IMR-90 (cell line): ENCODE measurements around the gene TPSD1. TPM values are rescaled to one million over a fixed set of nuclear protein-coding genes. Genes with fewer than 3 reads are reported as not detected.

ENCODE experiments used
- ATAC-seq: fragments of 200-7000 bp; cut with Tn5 transposase; 2 replicates; pipeline ENCODE4 v1.9.1; 2020; ENCODE audit warnings: low read depth, mild to moderate bottlenecking, moderate library complexity
- BruUV-seq: library from RNA; stranded (reverse); fragments of 400-500 nt; replicated peaks from 2 replicates; lab custom pipeline; 2021; lab: Mats Ljungman, UMichigan
- CTCF ChIA-PET: fragments of 300-600 bp; formaldehyde crosslinking; extraction: SDS; loops from one replicate; lab custom pipeline; 2021; ENCODE audit warnings: antibody characterized with exemption; lab: Yijun Ruan, JAX
- POLR2A ChIA-PET: fragments of 300-600 bp; sonication (Branson Sonifier 250); formaldehyde crosslinking; loops from one replicate; lab custom pipeline; 2022; ENCODE audit warnings: antibody characterized with exemption; ENCODE audit not compliant: unreplicated experiment; lab: Charles Lee
- DNase-seq: peaks from one replicate; pipeline ENCODE4 v3.0.0; 2013
- H2AFZ ChIP-seq: replicated peaks from 2 replicates; pipeline ENCODE3; 2013; ENCODE audit warnings: low read length, mild to moderate bottlenecking; ENCODE audit not compliant: poor library complexity
- H2AK5ac ChIP-seq: 2 replicates; pipeline ENCODE4 v1.6.1; 2013; ENCODE audit warnings: low read depth, low read length, inconsistent platforms
- H2AK9ac ChIP-seq: replicated peaks from 2 replicates; pipeline ENCODE3; 2013; ENCODE audit warnings: mild to moderate bottlenecking, low read depth, low read length, moderate library complexity; ENCODE audit not compliant: poor library complexity
- H2BK120ac ChIP-seq: 2 replicates; pipeline ENCODE4 v1.6.1; 2013; ENCODE audit warnings: low read depth, low read length, inconsistent platforms
- H2BK15ac ChIP-seq: 3 replicates; pipeline ENCODE4 v1.6.1; 2013; ENCODE audit warnings: low read depth, low read length, inconsistent platforms
- H2BK20ac ChIP-seq: 2 replicates; pipeline ENCODE4 v1.6.1; 2013; ENCODE audit warnings: low read depth, mild to moderate bottlenecking, inconsistent platforms, low read length, moderate library complexity
- H2BK5ac ChIP-seq: 2 replicates; pipeline ENCODE4 v1.6.1; 2013; ENCODE audit warnings: mild to moderate bottlenecking, low read depth, low read length, inconsistent platforms; ENCODE audit not compliant: poor library complexity, severe bottlenecking
- H3K14ac ChIP-seq: replicated peaks from 2 replicates; pipeline ENCODE4 v1.6.1; 2013; ENCODE audit warnings: low read depth, low read length, inconsistent platforms
- H3K18ac ChIP-seq: 2 replicates; pipeline ENCODE4 v1.6.1; 2013; ENCODE audit warnings: low read depth, low read length, control low read depth
- H3K23ac ChIP-seq: 2 replicates; pipeline ENCODE4 v1.6.1; 2013; ENCODE audit warnings: low read depth, low read length, inconsistent platforms
- H3K27ac ChIP-seq: 2 replicates; pipeline ENCODE4 v1.5.1; 2013; ENCODE audit warnings: mild to moderate bottlenecking, control low read depth, low read length; ENCODE audit not compliant: insufficient read depth
- H3K27me3 ChIP-seq: 2 replicates; pipeline ENCODE4 v1.6.1; 2013; ENCODE audit warnings: low read length; ENCODE audit not compliant: control insufficient read depth, insufficient read depth
- H3K36me3 ChIP-seq: 2 replicates; pipeline ENCODE4 v1.6.1; 2013; ENCODE audit warnings: low read length, mixed read lengths; ENCODE audit not compliant: control insufficient read depth, insufficient read depth
- H3K4ac ChIP-seq: 2 replicates; pipeline ENCODE4 v1.6.1; 2013; ENCODE audit warnings: low read depth, low read length, inconsistent platforms
- H3K4me1 ChIP-seq: 2 replicates; pipeline ENCODE4 v1.6.1; 2013; ENCODE audit warnings: low read length, mixed read lengths; ENCODE audit not compliant: control insufficient read depth, insufficient read depth
- H3K4me2 ChIP-seq: 2 replicates; pipeline ENCODE4 v1.6.1; 2013; ENCODE audit warnings: low read depth, mild to moderate bottlenecking, control low read depth, low read length, moderate library complexity
- H3K4me3 ChIP-seq: 2 replicates; pipeline ENCODE4 v1.5.1; 2013; ENCODE audit warnings: low read depth, mild to moderate bottlenecking, control low read depth, low read length, moderate library complexity; ENCODE audit not compliant: insufficient read depth
- H3K56ac ChIP-seq: 2 replicates; pipeline ENCODE4 v1.6.1; 2013; ENCODE audit warnings: low read length, inconsistent platforms; ENCODE audit not compliant: insufficient read depth; ENCODE audit errors: extremely low read depth
- H3K79me1 ChIP-seq, 2 experiments: 2 replicates each; pipeline ENCODE4 v1.6.1; 2013; ENCODE audit warnings: low read length in 2 of 2, inconsistent platforms in 1 of 2, low read depth in 1 of 2
- H3K9ac ChIP-seq: 2 replicates; pipeline ENCODE4 v1.6.1; 2013; ENCODE audit warnings: low read depth, low read length, control low read depth
- H3K9me1 ChIP-seq: 2 replicates; pipeline ENCODE4 v1.6.1; 2013; ENCODE audit warnings: low read length, inconsistent platforms; ENCODE audit not compliant: insufficient read depth
- H3K9me3 ChIP-seq: 2 replicates; pipeline ENCODE4 v1.6.1; 2013; ENCODE audit warnings: low read length; ENCODE audit not compliant: control insufficient read depth, insufficient read depth
- H4K20me1 ChIP-seq: 2 replicates; pipeline ENCODE4 v1.6.1; 2013; ENCODE audit warnings: low read length, inconsistent platforms; ENCODE audit not compliant: insufficient read depth
- H4K5ac ChIP-seq: 2 replicates; pipeline ENCODE4 v1.6.1; 2013; ENCODE audit warnings: mild to moderate bottlenecking, low read depth, low read length, control low read depth
- H4K8ac ChIP-seq, 2 experiments: 2 replicates each; pipeline ENCODE4 v1.6.1; 2013; ENCODE audit warnings: low read depth in 2 of 2, low read length in 2 of 2, control low read depth in 1 of 2, inconsistent platforms in 1 of 2
- H4K91ac ChIP-seq: 2 replicates; pipeline ENCODE4 v1.6.1; 2013; ENCODE audit warnings: low read depth, low read length, inconsistent platforms; ENCODE audit not compliant: insufficient read depth
- BHLHE40 ChIP-seq: fragments of 150-350 bp; IDR thresholded peaks from 2 replicates; pipeline ENCODE4 v1.6.1; 2016; ENCODE audit warnings: mild to moderate bottlenecking, low read depth, low read length
- CHD1 ChIP-seq: IDR thresholded peaks from 2 replicates; pipeline ENCODE4 v1.6.1; 2012; ENCODE audit warnings: low read depth, low read length, improper control_type of control experiment
- FOS ChIP-seq: fragments of 150-350 bp; IDR thresholded peaks from 2 replicates; pipeline ENCODE4 v1.6.1; 2016; ENCODE audit warnings: low read depth, low read length
- MAZ ChIP-seq: IDR thresholded peaks from 2 replicates; pipeline ENCODE4 v1.6.1; 2012; ENCODE audit warnings: low read depth, mild to moderate bottlenecking, low read length, improper control_type of control experiment, moderate library complexity, borderline replicate concordance
- MXI1 ChIP-seq: IDR thresholded peaks from 2 replicates; pipeline ENCODE4 v1.6.1; 2012; ENCODE audit warnings: low read depth, mild to moderate bottlenecking, low read length, moderate library complexity, borderline replicate concordance
- NFE2L2 ChIP-seq: fragments of 150-350 bp; IDR thresholded peaks from 2 replicates; pipeline ENCODE4 v1.6.1; 2016; ENCODE audit warnings: low read depth, mild to moderate bottlenecking, low read length
- POLR2A ChIP-seq: IDR thresholded peaks from 2 replicates; pipeline ENCODE4 v1.6.1; 2012; ENCODE audit warnings: mild to moderate bottlenecking, low read depth, low read length
- RCOR1 ChIP-seq: IDR thresholded peaks from 2 replicates; pipeline ENCODE4 v1.6.1; 2012; ENCODE audit warnings: mild to moderate bottlenecking, low read length, improper control_type of control experiment; ENCODE audit not compliant: insufficient replicate concordance
- RFX5 ChIP-seq: IDR thresholded peaks from 2 replicates; pipeline ENCODE4 v1.8.0; 2012; ENCODE audit warnings: low read depth, mild to moderate bottlenecking, low read length, moderate library complexity
- SMC3 ChIP-seq: fragments of 150-350 bp; IDR thresholded peaks from 2 replicates; pipeline ENCODE4 v1.6.1; 2016; ENCODE audit warnings: low read depth, mild to moderate bottlenecking, antibody characterized with exemption, low read length, moderate library complexity
- WGBS, 2 experiments: methylation state at CpG; one replicate each; pipeline versions ENCODE4 v1.1.5 to v1.1.7; 2013; ENCODE audit warnings: missing lambda C conversion rate in 2 of 2; ENCODE audit not compliant: insufficient read length in 1 of 2; ENCODE audit errors: extremely low coverage in 2 of 2; 5-methylcytosine and 5-hydroxymethylcytosine counted together
- dilution Hi-C: fragments of 300-500 bp; cut with HindIII; formaldehyde crosslinking; loops from one replicate; pipeline ENCODE4 v1.14.3; 2018; ENCODE audit warnings: low sequenced_read_pairs; ENCODE audit not compliant: unreplicated experiment
- in situ Hi-C: fragments of 300-500 bp; cut with MboI; formaldehyde crosslinking; loops from 3 replicates; pipeline ENCODE4 v1.14.3; 2019; ENCODE audit warnings: low sequenced_read_pairs, inconsistent platforms, mixed read lengths
- intact Hi-C: fragments of 100-400 bp; cut with micrococcal nuclease; formaldehyde crosslinking; loops from 2 replicates; pipeline ENCODE4 v1.10.0; 2022
- polyA plus RNA-seq, 3 experiments: library from polyadenylated mRNA; depleted of rRNA; stranded (reverse); fragments of >200 nt; gene quantifications; 2 replicates each; pipeline ENCODE4 v1.2.3, GENCODE V29; 2012; ENCODE audit warnings: low replicate concordance in 1 of 3
- total RNA-seq: library from RNA; depleted of rRNA; stranded (reverse); fragments of >200 nt; gene quantifications from 2 replicates; pipeline ENCODE4 v1.2.3, GENCODE V29; 2012
- TF ChIP-seq, protein P1 (sequence below): conservative IDR thresholded peaks from 2 replicates; pipeline ENCODE4 v1.5.1; 2012; ENCODE audit warnings: mild to moderate bottlenecking, low read depth, low read length, improper control_type of control experiment
- TF ChIP-seq, protein P2 (sequence below): fragments of 150-350 bp; IDR thresholded peaks from 2 replicates; pipeline ENCODE4 v1.6.1; 2017; ENCODE audit warnings: mild to moderate bottlenecking, antibody characterized with exemption, low read length, low read depth

The TPSD1 gene
- total and polyA plus RNA-seq, 2 of the 4 experiments (the other 2 are of a cell fraction): not detected

DNA sequence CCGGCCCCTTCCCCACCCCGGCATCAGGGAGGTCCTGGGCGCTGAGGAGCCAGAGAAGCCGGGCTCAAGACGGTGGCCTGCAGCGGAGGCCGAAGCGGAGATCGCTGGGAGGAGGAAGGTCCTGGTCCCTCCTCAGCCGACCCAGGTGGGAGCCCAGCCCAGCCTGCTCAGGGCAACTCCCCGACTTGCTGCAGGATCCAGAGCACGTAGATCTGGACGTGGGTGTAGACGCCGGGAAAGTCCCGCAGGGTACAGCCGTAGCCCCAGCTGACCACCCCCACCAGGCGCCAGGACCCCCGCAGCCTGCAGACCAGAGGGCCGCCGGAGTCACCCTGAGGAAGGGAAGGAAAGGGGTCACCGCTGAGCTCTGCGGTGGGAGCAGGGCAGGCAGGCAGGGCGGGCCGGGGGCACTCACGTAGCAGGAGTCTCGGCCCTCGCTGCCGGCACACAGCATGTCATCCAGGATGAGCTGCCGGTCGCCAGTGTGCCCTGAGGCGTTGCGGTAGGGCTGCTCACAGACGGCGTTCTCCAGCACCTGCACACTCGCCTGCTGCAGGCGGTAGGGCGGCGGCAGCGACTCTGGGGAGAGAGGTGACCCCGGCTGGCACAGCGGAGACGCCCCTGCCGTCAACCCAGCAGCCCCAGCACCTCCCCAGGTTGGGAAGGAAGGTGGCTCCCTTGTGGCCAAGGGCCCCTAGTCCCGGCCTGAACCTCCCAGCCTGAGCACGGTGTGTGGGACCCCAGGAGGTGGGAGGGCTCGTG, 5.4 kb downstream of the TPSD1 start:
- CTCF ChIA-PET: no interaction called here

More for the DNA sequence above, 5.4 kb downstream of the TPSD1 start:
- H3K23ac ChIP-seq: no peak overlapping the region
- no peak overlapping the region for H3K4ac ChIP-seq
- no peaks in the 10 kb centered on the region for H3K4me1 ChIP-seq
- H3K14ac ChIP-seq: no peak overlapping the region
- no peak overlapping the region for H3K27ac ChIP-seq
- no peak overlapping the region for H2BK15ac ChIP-seq
- H2BK120ac ChIP-seq: no peak overlapping the region
- in situ Hi-C loops (no loop called here), dilution Hi-C loops (no loop called here), intact Hi-C loops (no loop called here)
- no peak for DNase-seq
- H2BK5ac ChIP-seq: no peak overlapping the region
- H3K36me3 ChIP-seq: no peaks in the 10 kb centered on the region
- H4K20me1 ChIP-seq: no peaks in the 10 kb centered on the region; the same call in 1 of the 2 replicates
- no peak overlapping the region for H4K91ac ChIP-seq
- no peak for ATAC-seq
- H3K79me1 ChIP-seq: no peaks in the 10 kb centered on the region
- 4% methylated on average over 18 of the region's 47 CpGs; no CpG with 5 or more reads in 1 of the 2 experiments for WGBS, 2 experiments
- no peak overlapping the region for H3K56ac ChIP-seq
- H2AK9ac ChIP-seq: peak overlapping the region; percentile 28
- no peaks in the 10 kb centered on the region for H3K9me3 ChIP-seq
- POLR2A ChIA-PET: no interaction called here
- no peak overlapping the region for H3K4me3 ChIP-seq
- H3K27me3 ChIP-seq: peaks cover 40% of the 10 kb centered on the region
- H2BK20ac ChIP-seq: no peak overlapping the region
- H2AK5ac ChIP-seq: no peak overlapping the region
- peaks cover 4% of the 10 kb centered on the region; the same call in 1 of the 2 replicates for H3K9me1 ChIP-seq
- no peak overlapping the region for H3K18ac ChIP-seq
- H4K8ac ChIP-seq: no peak overlapping the region
- no TSS peak for BruUV-seq
- TF ChIP-seq, protein P1, sequence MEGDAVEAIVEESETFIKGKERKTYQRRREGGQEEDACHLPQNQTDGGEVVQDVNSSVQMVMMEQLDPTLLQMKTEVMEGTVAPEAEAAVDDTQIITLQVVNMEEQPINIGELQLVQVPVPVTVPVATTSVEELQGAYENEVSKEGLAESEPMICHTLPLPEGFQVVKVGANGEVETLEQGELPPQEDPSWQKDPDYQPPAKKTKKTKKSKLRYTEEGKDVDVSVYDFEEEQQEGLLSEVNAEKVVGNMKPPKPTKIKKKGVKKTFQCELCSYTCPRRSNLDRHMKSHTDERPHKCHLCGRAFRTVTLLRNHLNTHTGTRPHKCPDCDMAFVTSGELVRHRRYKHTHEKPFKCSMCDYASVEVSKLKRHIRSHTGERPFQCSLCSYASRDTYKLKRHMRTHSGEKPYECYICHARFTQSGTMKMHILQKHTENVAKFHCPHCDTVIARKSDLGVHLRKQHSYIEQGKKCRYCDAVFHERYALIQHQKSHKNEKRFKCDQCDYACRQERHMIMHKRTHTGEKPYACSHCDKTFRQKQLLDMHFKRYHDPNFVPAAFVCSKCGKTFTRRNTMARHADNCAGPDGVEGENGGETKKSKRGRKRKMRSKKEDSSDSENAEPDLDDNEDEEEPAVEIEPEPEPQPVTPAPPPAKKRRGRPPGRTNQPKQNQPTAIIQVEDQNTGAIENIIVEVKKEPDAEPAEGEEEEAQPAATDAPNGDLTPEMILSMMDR: no peak
- no peak for TF ChIP-seq MAZ
- no peak for TF ChIP-seq BHLHE40
- TF ChIP-seq FOS: no peak
- TF ChIP-seq NFE2L2: no peak
- TF ChIP-seq, protein P2, sequence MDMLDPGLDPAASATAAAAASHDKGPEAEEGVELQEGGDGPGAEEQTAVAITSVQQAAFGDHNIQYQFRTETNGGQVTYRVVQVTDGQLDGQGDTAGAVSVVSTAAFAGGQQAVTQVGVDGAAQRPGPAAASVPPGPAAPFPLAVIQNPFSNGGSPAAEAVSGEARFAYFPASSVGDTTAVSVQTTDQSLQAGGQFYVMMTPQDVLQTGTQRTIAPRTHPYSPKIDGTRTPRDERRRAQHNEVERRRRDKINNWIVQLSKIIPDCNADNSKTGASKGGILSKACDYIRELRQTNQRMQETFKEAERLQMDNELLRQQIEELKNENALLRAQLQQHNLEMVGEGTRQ: no peak
- no peak for TF ChIP-seq SMC3
- TF ChIP-seq RCOR1: no peak
- no peak for TF ChIP-seq RFX5
- no peak for TF ChIP-seq CHD1
- no peak for TF ChIP-seq POLR2A
- no peak for TF ChIP-seq MXI1
- no peak overlapping the region for H2AFZ ChIP-seq
- H4K5ac ChIP-seq: no peak overlapping the region
- H3K4me2 ChIP-seq: no peak overlapping the region
- no peak overlapping the region for H3K9ac ChIP-seq
